ENCODE results near the gene JPH3.

GRCh38 chr16:87690911-87691685, 88.8 kb downstream of the JPH3 start:
- no peak for TF ChIP-seq CTCF (IDR thresholded peaks at IDR 0.05)
- TF ChIP-seq POLR2A (IDR thresholded peaks at IDR 0.05) = no peak

All from testis (tissue), 2 donors.